Sigmoid colon (tissue), 7 donors: Measurements from ENCODE around the gene TSPAN4. TPM values are rescaled to one million over a fixed set of nuclear protein-coding genes. Genes with fewer than 3 reads are reported as not detected.

Experiments
- DNase-seq: peaks from one replicate; pipeline ENCODE4 v3.0.0-alpha.2; 2019
- H3K27ac ChIP-seq, 4 donors: fragments of 200-600 bp; sonication (generic); one replicate each; pipeline ENCODE4 v1.5.1; 2016 to 2019; ENCODE audit warnings: mild to moderate bottlenecking in 1 of 4
- H3K27me3 ChIP-seq, 3 donors: fragments of 200-600 bp; sonication (generic); one replicate each; pipeline ENCODE4 v1.5.1; 2019; ENCODE audit warnings: mild to moderate bottlenecking in 1 of 3
- H3K36me3 ChIP-seq, 4 donors: fragments of 200-600 bp; sonication (generic); one replicate each; pipeline ENCODE4 v1.5.1; 2016 to 2019
- H3K4me1 ChIP-seq, 4 donors: fragments of 200-600 bp; sonication (generic); one replicate each; pipeline ENCODE4 v1.5.1; 2017 to 2019
- H3K4me3 ChIP-seq, 4 donors: fragments of 200-600 bp; sonication (generic); one replicate each; pipeline ENCODE4 v1.5.1; 2017 to 2019; ENCODE audit warnings: mild to moderate bottlenecking in 2 of 4, moderate library complexity in 1 of 4
- H3K9me3 ChIP-seq, 4 donors: fragments of 200-600 bp in 3 of 4; sonication (generic) in 3 of 4; one replicate each; pipeline versions ENCODE4 v1.5.1 to v1.6.1; 2013 to 2019
- CTCF ChIP-seq, 4 experiments: fragments of 450-650 bp in 3 of 4; fragments of 200-600 bp in 1 of 4; IDR thresholded peaks; one replicate each; pipeline ENCODE4 v1.5.1; 2016 to 2019; ENCODE audit warnings: antibody characterized with exemption in 4 of 4, mild to moderate bottlenecking in 3 of 4, moderate library complexity in 2 of 4
- EP300 ChIP-seq, 4 donors: sonication (generic); formaldehyde crosslinking; IDR thresholded peaks; one replicate each; pipeline ENCODE4 v1.6.1; 2017; ENCODE audit warnings: antibody characterized with exemption in 4 of 4
- POLR2A ChIP-seq, 2 donors: fragments of 450-650 bp; IDR thresholded peaks; one replicate each; pipeline ENCODE4 v1.6.1; 2016; ENCODE audit warnings: antibody characterized with exemption in 2 of 2, mild to moderate bottlenecking in 2 of 2, moderate library complexity in 2 of 2
- POLR2AphosphoS5 ChIP-seq, 4 donors: sonication (generic); formaldehyde crosslinking; IDR thresholded peaks; one replicate each; pipeline ENCODE4 v1.6.1; 2017; ENCODE audit warnings: antibody characterized with exemption in 4 of 4
- WGBS, 2 donors: extraction: QIAGEN DNeasy Blood & Tissue Kit; methylation state at CpG; one replicate each; pipeline ENCODE4 v1.1.7; 2013; 5-methylcytosine and 5-hydroxymethylcytosine counted together
- intact Hi-C: fragments of 100-400 bp; cut with DNase I; formaldehyde crosslinking; loops from one replicate; pipeline ENCODE4 v1.15.1; 2023
- polyA plus RNA-seq, 3 donors: library from polyadenylated mRNA; stranded (reverse); fragments of 200-250 nt; gene quantifications; one replicate each; pipeline ENCODE4 v1.2.3, GENCODE V29; 2013
- small RNA-seq, 3 donors: library from RNA; depleted of rRNA; stranded (forward); fragments of <200 nt; gene quantifications; one replicate each; pipeline ENCODE3, GENCODE V24; 2016
- total RNA-seq, 4 donors: library from RNA; depleted of rRNA; stranded (reverse); fragments of >200 nt; gene quantifications; one replicate each; pipeline ENCODE4 v1.1.0, GENCODE V29; 2016
- donor health status: healthy with polysubstance abuse.
- donor health status: Bipolar disorder and iron deficiency.
- donor health status: healthy.

Gene TSPAN4
- total and polyA plus RNA-seq, 7 donors, result 8.8 to 92.7 (median 79.2) TPM

DNA sequence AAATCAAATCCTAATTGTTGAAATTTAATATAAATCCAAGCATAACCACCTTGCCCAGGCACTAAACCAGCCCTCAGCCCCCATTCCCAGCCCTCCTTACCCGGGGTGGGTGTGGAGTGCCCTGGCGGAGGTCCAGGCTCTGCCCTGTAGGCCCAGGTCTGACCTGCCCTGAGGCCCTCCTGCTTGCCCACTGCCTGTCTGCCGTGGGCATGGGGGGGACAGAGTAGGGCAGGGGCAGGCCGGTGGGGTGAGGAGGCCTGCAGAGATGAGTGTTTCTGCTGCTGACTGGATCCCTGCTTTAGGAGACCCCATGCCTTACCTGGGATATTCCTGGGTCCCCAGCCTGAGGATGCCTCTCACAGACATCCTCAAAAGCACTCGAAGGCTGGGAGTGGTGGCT, 71.6 kb downstream of the TSPAN4 start:
- H3K36me3 ChIP-seq, result no peaks in the 10 kb centered on the region
- H3K9me3 ChIP-seq, result no peaks in the 10 kb centered on the region
- H3K4me3 ChIP-seq, result no peak overlapping the region
- H3K27me3 ChIP-seq, result no peaks in the 10 kb centered on the region
- DNase-seq, result no peak
- TF ChIP-seq EP300 (IDR thresholded peaks at IDR 0.05) (no peak), CTCF (IDR thresholded peaks at IDR 0.05) (no peak), POLR2A (IDR thresholded peaks at IDR 0.05) (no peak), POLR2AphosphoS5 (IDR thresholded peaks at IDR 0.05) (no peak)
- 72 to 77% methylated on average over 5 of the region's 5 CpGs for WGBS, 2 donors
- peak overlapping the region in 3 of 4 donors; percentile 27 to 55 (median 42) for H3K27ac ChIP-seq
- peaks cover 0 to 27% (median 21%) of the 10 kb centered on the region in 4 donors for H3K4me1 ChIP-seq
- intact Hi-C loops, result loop anchor here (5.0 kb wide), 1 partner anchor 67 kb away; no protein-coding TSS in a partner anchor

DNA sequence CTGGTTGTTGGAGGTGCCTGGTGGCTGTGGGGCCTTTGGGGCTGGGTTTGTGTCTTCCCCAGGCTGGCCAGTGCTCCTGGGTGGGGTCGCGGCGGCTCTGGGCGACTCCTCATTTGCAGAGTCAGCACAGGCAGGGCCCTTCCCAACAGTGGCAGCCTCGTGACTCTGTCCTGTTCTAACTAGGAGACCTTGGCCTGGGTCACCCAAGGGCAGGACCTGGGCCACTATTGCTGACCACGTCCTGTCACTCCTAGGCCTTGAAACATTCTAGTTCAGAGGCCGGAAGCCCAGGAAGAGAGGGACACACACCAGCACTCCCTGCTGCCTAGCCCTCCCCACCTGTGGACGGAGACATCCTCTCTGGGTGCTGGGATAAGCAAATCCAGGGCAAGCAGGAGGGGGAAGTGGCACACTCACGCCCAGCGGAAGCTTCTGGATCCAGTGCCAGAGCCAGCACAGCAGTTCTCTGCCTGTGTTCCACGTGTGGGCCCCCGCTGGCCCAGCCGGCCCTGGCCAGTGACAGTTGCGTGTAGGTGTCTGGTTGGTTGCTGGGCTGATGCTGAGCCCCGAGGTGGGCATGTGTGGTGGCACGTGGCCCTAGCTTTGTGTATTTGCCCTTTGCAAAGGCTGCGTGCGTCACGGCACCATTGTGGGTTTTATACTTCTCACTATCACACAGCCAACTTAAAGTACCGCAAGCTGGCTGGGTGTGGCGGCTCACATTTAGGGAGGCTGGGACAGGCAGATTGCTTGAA, 72.3 kb downstream of the TSPAN4 start:
- DNase-seq, result peak; percentile 87
- Histone ChIP-seq H3K4me3 (no peak overlapping the region), H3K36me3 (no peaks in the 10 kb centered on the region), H3K27ac (peak overlapping the region in 3 of 4 donors; percentile 27 to 55 (median 42)), H3K27me3 (no peaks in the 10 kb centered on the region), H3K4me1 (peaks cover 0 to 20% (median 15%) of the 10 kb centered on the region in 4 donors), H3K9me3 (no peaks in the 10 kb centered on the region)
- intact Hi-C loops, result loop anchor here (5.0 kb wide), 1 partner anchor 68 kb away; no protein-coding TSS in a partner anchor
- 79 to 88% methylated on average over 21 of the region's 21 CpGs for WGBS, 2 donors
- TF ChIP-seq EP300 (IDR thresholded peaks at IDR 0.05) (no peak), POLR2AphosphoS5 (IDR thresholded peaks at IDR 0.05) (peak in 2 of 4 donors; percentile 19 to 44)

Small RNAs within 50 kb of the gene (small RNA-seq; reads per million reads assigned to genes)
- gene SNORA52, result 0 reads per million in 3 donors

Other genes with a start within 250 kb of the TSPAN4 start
- gene IRF7, start 226.9 kb upstream of the TSPAN4 start, total RNA-seq, result 10 to 100 TPM in 3 of 4 donors, 1 to 10 TPM in 1; 8.6 to 18.2 (median 14.2) TPM
- gene IRF7, start 226.9 kb upstream of the TSPAN4 start, polyA plus RNA-seq, result 10 to 100 TPM; 10.8 to 73.9 (median 26.8) TPM
- gene CDHR5, start 217.9 kb upstream of the TSPAN4 start, total RNA-seq, result 1 to 10 TPM in 2 of 4 donors, not detected in 2; 1.8 to 1.9 TPM
- gene CDHR5, start 217.9 kb upstream of the TSPAN4 start, polyA plus RNA-seq, result 100 to 1,000 TPM in 1 of 3 donors, 10 to 100 TPM in 2; 18.0 to 136 (median 29.4) TPM
- gene SCT, start 215.7 kb upstream of the TSPAN4 start, total RNA-seq, result not detected
- 1 to 10 TPM in 1 of 3 donors, not detected in 2; 1.1 TPM for gene SCT, start 215.7 kb upstream of the TSPAN4 start, polyA plus RNA-seq
- 1 to 10 TPM in 1 of 4 donors, under 1 TPM in 1, not detected in 2; 0.41 to 2.2 TPM for gene DRD4, start 205.6 kb upstream of the TSPAN4 start, total RNA-seq
- under 1 TPM in 1 of 3 donors, not detected in 2; 0.28 TPM for gene DRD4, start 205.6 kb upstream of the TSPAN4 start, polyA plus RNA-seq
- gene DEAF1, start 147.6 kb upstream of the TSPAN4 start, total RNA-seq, result 10 to 100 TPM; 15.1 to 29.6 (median 22.2) TPM
- gene DEAF1, start 147.6 kb upstream of the TSPAN4 start, polyA plus RNA-seq, result 10 to 100 TPM; 11.3 to 18.6 (median 14.4) TPM
- 10 to 100 TPM; 20.9 to 41.5 (median 39.6) TPM for gene TMEM80, start 147.0 kb upstream of the TSPAN4 start, total RNA-seq
- 10 to 100 TPM in 2 of 3 donors, 1 to 10 TPM in 1; 7.9 to 27.6 (median 25.7) TPM for gene TMEM80, start 147.0 kb upstream of the TSPAN4 start, polyA plus RNA-seq
- gene EPS8L2, start 136.6 kb upstream of the TSPAN4 start, total RNA-seq, result 10 to 100 TPM in 2 of 4 donors, 1 to 10 TPM in 2; 5.4 to 15.6 (median 11.6) TPM
- 100 to 1,000 TPM; 153 to 168 (median 155) TPM for gene EPS8L2, start 136.6 kb upstream of the TSPAN4 start, polyA plus RNA-seq
- gene TALDO1, start 95.4 kb upstream of the TSPAN4 start, total RNA-seq, result 100 to 1,000 TPM in 2 of 4 donors, 10 to 100 TPM in 2; 94.6 to 133 (median 108) TPM
- 100 to 1,000 TPM; 142 to 177 (median 170) TPM for gene TALDO1, start 95.4 kb upstream of the TSPAN4 start, polyA plus RNA-seq
- gene GATD1, start 65.4 kb upstream of the TSPAN4 start, total RNA-seq, result 10 to 100 TPM in 3 of 4 donors, 1 to 10 TPM in 1; 6.7 to 26.3 (median 14.9) TPM
- gene GATD1, start 65.4 kb upstream of the TSPAN4 start, polyA plus RNA-seq, result 10 to 100 TPM in 2 of 3 donors, 1 to 10 TPM in 1; 7.8 to 55.9 (median 40.0) TPM
- 1 to 10 TPM; 1.8 to 3.6 (median 2.6) TPM for gene CEND1, start 52.8 kb upstream of the TSPAN4 start, total RNA-seq
- gene CEND1, start 52.8 kb upstream of the TSPAN4 start, polyA plus RNA-seq, result 1 to 10 TPM in 1 of 3 donors, not detected in 2; 2.0 TPM
- 1 to 10 TPM; 3.8 to 7.2 (median 5.4) TPM for gene SLC25A22, start 44.6 kb upstream of the TSPAN4 start, total RNA-seq
- 10 to 100 TPM in 1 of 3 donors, 1 to 10 TPM in 2; 7.8 to 26.4 (median 9.7) TPM for gene SLC25A22, start 44.6 kb upstream of the TSPAN4 start, polyA plus RNA-seq
- 10 to 100 TPM in 2 of 4 donors, 1 to 10 TPM in 2; 6.7 to 26.6 (median 11.4) TPM for gene PIDD1, start 37.6 kb upstream of the TSPAN4 start, total RNA-seq
- 10 to 100 TPM in 1 of 3 donors, 1 to 10 TPM in 2; 4.9 to 28.8 (median 6.0) TPM for gene PIDD1, start 37.6 kb upstream of the TSPAN4 start, polyA plus RNA-seq
- 100 to 1,000 TPM; 405 to 632 (median 412) TPM for gene RPLP2, start 32.9 kb upstream of the TSPAN4 start, total RNA-seq
- 1,000 to 10,000 TPM; 1,208 to 2,533 (median 1,777) TPM for gene RPLP2, start 32.9 kb upstream of the TSPAN4 start, polyA plus RNA-seq
- gene PNPLA2, start 23.9 kb upstream of the TSPAN4 start, total RNA-seq, result 10 to 100 TPM; 26.3 to 39.6 (median 34.6) TPM
- 100 to 1,000 TPM in 1 of 3 donors, 10 to 100 TPM in 2; 35.4 to 137 (median 47.6) TPM for gene PNPLA2, start 23.9 kb upstream of the TSPAN4 start, polyA plus RNA-seq
- 1 to 10 TPM; 1.5 to 9.5 (median 4.6) TPM for gene CRACR2B, start 14.9 kb upstream of the TSPAN4 start, total RNA-seq
- gene CRACR2B, start 14.9 kb upstream of the TSPAN4 start, polyA plus RNA-seq, result 100 to 1,000 TPM in 1 of 3 donors, 10 to 100 TPM in 2; 32.1 to 149 (median 46.8) TPM
- 100 to 1,000 TPM in 3 of 4 donors, 10 to 100 TPM in 1; 84.4 to 343 (median 278) TPM for gene CD151, start 9.9 kb upstream of the TSPAN4 start, total RNA-seq
- gene CD151, start 9.9 kb upstream of the TSPAN4 start, polyA plus RNA-seq, result 100 to 1,000 TPM in 1 of 3 donors, 10 to 100 TPM in 2; 91.9 to 436 (median 92.7) TPM
- gene POLR2L, start 323 bp upstream of the TSPAN4 start, total RNA-seq, result 10 to 100 TPM; 34.9 to 75.3 (median 52.0) TPM
- gene POLR2L, start 323 bp upstream of the TSPAN4 start, polyA plus RNA-seq, result 100 to 1,000 TPM; 139 to 198 (median 143) TPM
- 10 to 100 TPM; 45.7 to 52.3 (median 48.0) TPM for gene CHID1, start 68.0 kb downstream of the TSPAN4 start, total RNA-seq
- 10 to 100 TPM; 16.9 to 52.0 (median 18.0) TPM for gene CHID1, start 68.0 kb downstream of the TSPAN4 start, polyA plus RNA-seq
- gene AP2A2, start 83.0 kb downstream of the TSPAN4 start, total RNA-seq, result 10 to 100 TPM; 42.6 to 78.4 (median 53.1) TPM
- gene AP2A2, start 83.0 kb downstream of the TSPAN4 start, polyA plus RNA-seq, result 10 to 100 TPM; 21.0 to 47.0 (median 31.4) TPM
- not detected for gene MUC6, start 193.9 kb downstream of the TSPAN4 start, total RNA-seq
- under 1 TPM in 2 of 3 donors, not detected in 1; under 0.01 to 0.04 TPM for gene MUC6, start 193.9 kb downstream of the TSPAN4 start, polyA plus RNA-seq
- gene MUC2, start 232.0 kb downstream of the TSPAN4 start, total RNA-seq, result 1 to 10 TPM in 3 of 4 donors, not detected in 1; 2.5 to 8.0 (median 2.9) TPM
- 100 to 1,000 TPM in 1 of 3 donors, 10 to 100 TPM in 2; 22.8 to 248 (median 40.2) TPM for gene MUC2, start 232.0 kb downstream of the TSPAN4 start, polyA plus RNA-seq